Measurements from ENCODE around the gene NINJ1.
A peak's percentile ranks its signal among the peaks of the same experiment; 100 is the strongest.

Gene NINJ1

GRCh38 chr9:93155716-93156474, 21.8 kb upstream of the NINJ1 start:
- Histone ChIP-seq H3K27me3 (ENCODE audit: control insufficient read depth, insufficient read depth, low read length) (no peaks in the 10 kb centered on the region), H3K79me2 (no peaks in the 10 kb centered on the region), H3K27ac (no peak overlapping the region), H3K4me1 (no peaks in the 10 kb centered on the region), H3K36me3 (ENCODE audit: control insufficient read depth, insufficient read depth, low read length) (no peaks in the 10 kb centered on the region), H3K4me2 (ENCODE audit: low read length) (no peak overlapping the region), H3K9ac (no peak overlapping the region), H3K4me3 (ENCODE audit: low read depth, low read length) (no peak overlapping the region), H2AFZ (no peak overlapping the region), H3K9me3 (ENCODE audit: control insufficient read depth, low read length) (no peaks in the 10 kb centered on the region)
- TF ChIP-seq CTCF (IDR thresholded peaks at IDR 0.05) = no peak

GRCh38 chr9:93154293-93154903, 20.3 kb upstream of the NINJ1 start:
- H3K36me3 ChIP-seq (ENCODE audit: control insufficient read depth, insufficient read depth, low read length) = no peaks in the 10 kb centered on the region
- no peak overlapping the region for H3K9ac ChIP-seq
- no peaks in the 10 kb centered on the region for H3K27me3 ChIP-seq (ENCODE audit: control insufficient read depth, insufficient read depth, low read length)
- TF ChIP-seq CTCF (IDR thresholded peaks at IDR 0.05) = peak; percentile 18
- H2AFZ ChIP-seq = no peak overlapping the region
- no peak overlapping the region for H3K4me3 ChIP-seq (ENCODE audit: low read depth, low read length)
- H3K4me1 ChIP-seq = no peaks in the 10 kb centered on the region
- H3K9me3 ChIP-seq (ENCODE audit: control insufficient read depth, low read length) = no peaks in the 10 kb centered on the region
- no peaks in the 10 kb centered on the region for H3K79me2 ChIP-seq
- no peak overlapping the region for H3K27ac ChIP-seq
- H3K4me2 ChIP-seq (ENCODE audit: low read length) = no peak overlapping the region

- no peaks in the 10 kb centered on the region for H3K4me1 ChIP-seq
- H3K27ac ChIP-seq = no peak overlapping the region
- no peaks in the 10 kb centered on the region for H3K36me3 ChIP-seq (ENCODE audit: control insufficient read depth, insufficient read depth, low read length)
- H3K9me3 ChIP-seq (ENCODE audit: control insufficient read depth, low read length) = no peaks in the 10 kb centered on the region
- H3K4me2 ChIP-seq (ENCODE audit: low read length) = no peak overlapping the region
- no peak overlapping the region for H3K4me3 ChIP-seq (ENCODE audit: low read depth, low read length)
- TF ChIP-seq CTCF (IDR thresholded peaks at IDR 0.05) = no peak
- no peak overlapping the region for H3K9ac ChIP-seq
- no peak overlapping the region for H2AFZ ChIP-seq
- no peaks in the 10 kb centered on the region for H3K79me2 ChIP-seq
- no peaks in the 10 kb centered on the region for H3K27me3 ChIP-seq (ENCODE audit: control insufficient read depth, insufficient read depth, low read length)
These were observed 17.2 kb upstream of the NINJ1 start for GRCh38 chr9:93151097-93151784.

- H3K4me3 ChIP-seq (ENCODE audit: low read depth, low read length) = no peak overlapping the region
- H3K36me3 ChIP-seq (ENCODE audit: control insufficient read depth, insufficient read depth, low read length) = no peaks in the 10 kb centered on the region
- no peaks in the 10 kb centered on the region for H3K9me3 ChIP-seq (ENCODE audit: control insufficient read depth, low read length)
- no peak overlapping the region for H3K9ac ChIP-seq
- no peaks in the 10 kb centered on the region for H3K4me1 ChIP-seq
- H3K4me2 ChIP-seq (ENCODE audit: low read length) = no peak overlapping the region
- H3K79me2 ChIP-seq = no peaks in the 10 kb centered on the region
- no peaks in the 10 kb centered on the region for H3K27me3 ChIP-seq (ENCODE audit: control insufficient read depth, insufficient read depth, low read length)
- H2AFZ ChIP-seq = no peak overlapping the region
- H3K27ac ChIP-seq = no peak overlapping the region
- no peak for TF ChIP-seq CTCF (IDR thresholded peaks at IDR 0.05)
These were observed 15.3 kb upstream of the NINJ1 start for GRCh38 chr9:93149361-93149760.
